Activated T-cell treated with anti-CD3 and anti-CD28 coated beads, Interleukin-2, amount 50 U/mL, for 72 hours (primary cell): ENCODE data around the gene BCAP31. TPM values are rescaled to one million over a fixed set of nuclear protein-coding genes. Genes with fewer than 3 reads are reported as not detected.
A peak's percentile ranks its signal among the peaks of the same experiment; 100 is the strongest.

Experiments
- ATAC-seq, 2 donors: fragments of 150-1000 bp; cut with Tn5 transposase; replicated peaks in 1 of 2; 2 replicates each; pipeline ENCODE4 v1.10.0; 2021; ENCODE audit warnings: moderate library complexity in 2 of 2, mild to moderate bottlenecking in 1 of 2
- DNase-seq, 2 donors: peaks; one replicate each; pipeline ENCODE4 v3.0.0; 2021 to 2022; ENCODE audit warnings: mixed read lengths in 1 of 2
- H3K27ac Mint-ChIP-seq: one replicate; pipeline ENCODE4 v1.8.0; 2022; ENCODE audit warnings: mild to moderate bottlenecking, moderate library complexity, mixed read lengths
- H3K27me3 Mint-ChIP-seq: one replicate; pipeline ENCODE4 v1.8.0; 2022; ENCODE audit warnings: low read depth, mixed read lengths
- H3K36me3 Mint-ChIP-seq, 2 donors: one replicate each; pipeline ENCODE4 v1.8.0; 2022; ENCODE audit warnings: mixed read lengths in 2 of 2, mild to moderate bottlenecking in 1 of 2; ENCODE audit not compliant: insufficient read depth in 2 of 2
- H3K4me1 Mint-ChIP-seq: one replicate; pipeline ENCODE4 v1.8.0; 2022; ENCODE audit warnings: low read depth, mixed read lengths
- H3K4me3 Mint-ChIP-seq, 2 donors: one replicate each; pipeline ENCODE4 v1.8.0; 2022; ENCODE audit warnings: mild to moderate bottlenecking in 2 of 2, mixed read lengths in 2 of 2, moderate library complexity in 2 of 2
- H3K9me3 Mint-ChIP-seq, 2 donors: one replicate each; pipeline ENCODE4 v1.8.0; 2022; ENCODE audit warnings: mixed read lengths in 2 of 2
- total RNA-seq, 2 donors: library from RNA; stranded (reverse); gene quantifications; one replicate each; pipeline ENCODE4 v1.2.3, GENCODE V29; 2022

The BCAP31 gene
- total RNA-seq = 10 to 100 TPM; 91.5 to 94.1 TPM

GRCh38 chrX:153724252-153725038 lies at the start of gene BCAP31, which contains the start of gene ABCD1:
Gene BCAP31, minus strand, starts transcription at chrX:153724387. Its CDS starts 1,143 bp downstream, at chrX:153723244.
Gene ABCD1, plus strand, starts transcription at chrX:153724856. Its CDS starts 411 bp downstream, at chrX:153725267.
- Mint-ChIP-seq H3K36me3 (peaks cover 0 to 2% of the 10 kb centered on the region in 2 donors), H3K4me1 (peaks cover 20% of the 10 kb centered on the region), H3K27me3 (peaks cover under 1% of the 10 kb centered on the region), H3K4me3 (peak within 1 kb of the TSS; percentile 88 to 89), H3K9me3 (no peaks in the 10 kb centered on the region), H3K27ac (peak within 1 kb of the TSS; percentile 72)
- DNase-seq = peak; percentile 90 to 94
- peak; percentile 79 to 80 for ATAC-seq

- no peak overlapping the region for H3K4me3 Mint-ChIP-seq
- DNase-seq = no peak
- no peaks in the 10 kb centered on the region for H3K27me3 Mint-ChIP-seq
- no peak for ATAC-seq
- H3K27ac Mint-ChIP-seq = no peak overlapping the region
- no peaks in the 10 kb centered on the region for H3K4me1 Mint-ChIP-seq
- H3K36me3 Mint-ChIP-seq = no peaks in the 10 kb centered on the region
- no peaks in the 10 kb centered on the region for H3K9me3 Mint-ChIP-seq
Measured at GRCh38 chrX:153773218-153773611, 49.0 kb upstream of the BCAP31 start.

GRCh38 chrX:153772316-153773217 lies 48.4 kb upstream of the BCAP31 start:
- Mint-ChIP-seq H3K36me3 (no peaks in the 10 kb centered on the region), H3K27ac (no peak overlapping the region), H3K27me3 (no peaks in the 10 kb centered on the region), H3K4me3 (no peak overlapping the region), H3K9me3 (no peaks in the 10 kb centered on the region), H3K4me1 (no peaks in the 10 kb centered on the region)
- no peak for DNase-seq
- ATAC-seq = no peak

GRCh38 chrX:153771415-153772315 lies 47.5 kb upstream of the BCAP31 start:
- H3K27ac Mint-ChIP-seq = no peak overlapping the region
- no peaks in the 10 kb centered on the region for H3K36me3 Mint-ChIP-seq

GRCh38 chrX:153770601-153771414 lies 46.6 kb upstream of the BCAP31 start:
- H3K27ac Mint-ChIP-seq = no peak overlapping the region
- ATAC-seq (no peak), DNase-seq (no peak)
- no peaks in the 10 kb centered on the region for H3K9me3 Mint-ChIP-seq
- no peak overlapping the region for H3K4me3 Mint-ChIP-seq
- H3K4me1 Mint-ChIP-seq = peaks cover 10% of the 10 kb centered on the region
- H3K36me3 Mint-ChIP-seq = no peaks in the 10 kb centered on the region
- no peaks in the 10 kb centered on the region for H3K27me3 Mint-ChIP-seq

More at GRCh38 chrX:153771415-153772315, 47.5 kb upstream of the BCAP31 start:
- Mint-ChIP-seq H3K4me1 (peaks cover 4% of the 10 kb centered on the region), H3K9me3 (no peaks in the 10 kb centered on the region), H3K27me3 (no peaks in the 10 kb centered on the region), H3K4me3 (no peak overlapping the region)
- ATAC-seq (no peak), DNase-seq (no peak)

GRCh38 chrX:153769865-153770600 lies 45.8 kb upstream of the BCAP31 start:
- no peak for ATAC-seq
- no peak for DNase-seq
- no peaks in the 10 kb centered on the region for H3K9me3 Mint-ChIP-seq

GRCh38 chrX:153769158-153769864 lies 45.1 kb upstream of the BCAP31 start:
- Mint-ChIP-seq H3K27ac (no peak overlapping the region), H3K4me1 (peaks cover 10% of the 10 kb centered on the region), H3K36me3 (no peaks in the 10 kb centered on the region), H3K4me3 (no peak overlapping the region), H3K9me3 (no peaks in the 10 kb centered on the region), H3K27me3 (no peaks in the 10 kb centered on the region)
- no peak for ATAC-seq
- no peak for DNase-seq

More at GRCh38 chrX:153769865-153770600, 45.8 kb upstream of the BCAP31 start:
- Mint-ChIP-seq H3K36me3 (no peaks in the 10 kb centered on the region), H3K4me1 (peaks cover 10% of the 10 kb centered on the region), H3K27ac (no peak overlapping the region), H3K4me3 (no peak overlapping the region), H3K27me3 (no peaks in the 10 kb centered on the region)

GRCh38 chrX:153768311-153769157 lies 44.3 kb upstream of the BCAP31 start:
- no peaks in the 10 kb centered on the region for H3K9me3 Mint-ChIP-seq
- peaks cover 17% of the 10 kb centered on the region for H3K4me1 Mint-ChIP-seq
- ATAC-seq = no peak
- peak overlapping the region in 1 of 2 donors; percentile 27 for H3K4me3 Mint-ChIP-seq
- H3K27ac Mint-ChIP-seq = no peak overlapping the region
- H3K36me3 Mint-ChIP-seq = no peaks in the 10 kb centered on the region
- no peak for DNase-seq
- peaks cover 5% of the 10 kb centered on the region for H3K27me3 Mint-ChIP-seq

GRCh38 chrX:153767674-153768055 lies 43.5 kb upstream of the BCAP31 start:
- Mint-ChIP-seq H3K9me3 (no peaks in the 10 kb centered on the region), H3K4me1 (peaks cover 17% of the 10 kb centered on the region), H3K4me3 (no peak overlapping the region), H3K36me3 (no peaks in the 10 kb centered on the region), H3K27ac (no peak overlapping the region), H3K27me3 (peaks cover 9% of the 10 kb centered on the region)
- ATAC-seq (no peak), DNase-seq (no peak)

GRCh38 chrX:153766871-153767673 lies 42.9 kb upstream of the BCAP31 start:
- Mint-ChIP-seq H3K36me3 (no peaks in the 10 kb centered on the region), H3K9me3 (no peaks in the 10 kb centered on the region), H3K4me1 (peaks cover 17% of the 10 kb centered on the region), H3K27me3 (peaks cover 9% of the 10 kb centered on the region), H3K4me3 (peak overlapping the region in 1 of 2 donors; percentile 39), H3K27ac (no peak overlapping the region)
- DNase-seq (no peak), ATAC-seq (no peak)
